WI38 (cell line): Measurements from ENCODE around the gene ARPC1B.

ENCODE experiments used
- H3K4me3 ChIP-seq: 2 replicates; pipeline ENCODE4 v1.5.1; 2011; ENCODE audit warnings: low read depth, mild to moderate bottlenecking, control low read depth, low read length
- CTCF ChIP-seq: IDR thresholded peaks from 2 replicates; pipeline ENCODE4 v1.5.1; 2012; ENCODE audit warnings: low read depth, mild to moderate bottlenecking, control low read depth, low read length

ARPC1B gene

GRCh38 chr7:99371376-99371920 is 3.1 kb upstream of the ARPC1B start:
- TF ChIP-seq CTCF, result no peak
- no peak overlapping the region for H3K4me3 ChIP-seq

GRCh38 chr7:99372275-99373090 is 2.0 kb upstream of the ARPC1B start:
- no peak for TF ChIP-seq CTCF
- H3K4me3 ChIP-seq, result no peak overlapping the region

- H3K4me3 ChIP-seq, result no peak overlapping the region
- TF ChIP-seq CTCF, result no peak
These were observed 1.2 kb upstream of the ARPC1B start for GRCh38 chr7:99373091-99374066.

GRCh38 chr7:99375070-99375807 is 709 bp downstream of the ARPC1B start:
- TF ChIP-seq CTCF, result no peak
- peak overlapping the region; percentile 70 for H3K4me3 ChIP-seq

- H3K4me3 ChIP-seq, result 0 out of 2 replicates have a peak overlapping the region, but pooled peaks have one; percentile 8
- TF ChIP-seq CTCF, result no peak
These were observed 4.6 kb downstream of the ARPC1B start for GRCh38 chr7:99379043-99379577.

- H3K4me3 ChIP-seq, result peak overlapping the region; percentile 4; the same call in 1 of the 2 replicates
These were observed 5.1 kb downstream of the ARPC1B start for GRCh38 chr7:99379693-99380031.
